HG03196 (cell line): ENCODE results near the gene KCTD12.
A peak's percentile ranks its signal among the peaks of the same experiment; 100 is the strongest.
"Not testable (repeated sequence)": the region's sequence is repeated elsewhere in the genome, so short reads cannot be mapped to it uniquely, and the experiment has no call there.

Source experiments
- ATAC-seq: cut with Tn5 transposase; IDR thresholded peaks from one replicate; pipeline ENCODE4 v1.9.1; 2021; ENCODE audit not compliant: unreplicated experiment

Gene KCTD12

GRCh38 chr13:76886292-76887075, at the start of gene KCTD12:
TSS of gene KCTD12 (minus strand) at chr13:76886405. CDS start at chr13:76886148, 257 bp downstream.
- peak; percentile 67 for ATAC-seq

GRCh38 chr13:76934671-76935070, 48.5 kb upstream of the KCTD12 start:
- ATAC-seq: no peak

- ATAC-seq: no peak
Measured at GRCh38 chr13:76932076-76932475, 45.9 kb upstream of the KCTD12 start.

- no peak for ATAC-seq
Measured at GRCh38 chr13:76929851-76930374, 43.7 kb upstream of the KCTD12 start.

- no peak for ATAC-seq
Measured at GRCh38 chr13:76929320-76929719, 43.1 kb upstream of the KCTD12 start.

GRCh38 chr13:76928456-76928855, 42.3 kb upstream of the KCTD12 start:
- no peak for ATAC-seq

GRCh38 chr13:76927955-76928354, 41.8 kb upstream of the KCTD12 start:
- ATAC-seq: no peak

- ATAC-seq: no peak
Measured at GRCh38 chr13:76925115-76925514, 38.9 kb upstream of the KCTD12 start.

GRCh38 chr13:76921516-76921915, 35.3 kb upstream of the KCTD12 start:
- ATAC-seq: no peak

- not testable (repeated sequence) for ATAC-seq
Measured at GRCh38 chr13:76917755-76918481, 31.7 kb upstream of the KCTD12 start.

- ATAC-seq: no peak
Measured at GRCh38 chr13:76917095-76917494, 30.9 kb upstream of the KCTD12 start.

GRCh38 chr13:76913898-76914297, 27.7 kb upstream of the KCTD12 start:
- ATAC-seq: no peak

GRCh38 chr13:76912476-76912875, 26.3 kb upstream of the KCTD12 start:
- no peak for ATAC-seq

- no peak for ATAC-seq
Measured at GRCh38 chr13:76904507-76904906, 18.3 kb upstream of the KCTD12 start.

- peak; percentile 93 for ATAC-seq
Measured at GRCh38 chr13:76903544-76904162, 17.4 kb upstream of the KCTD12 start.

GRCh38 chr13:76899066-76899465, 12.9 kb upstream of the KCTD12 start:
- ATAC-seq: not testable (repeated sequence)

GRCh38 chr13:76897171-76897570, 11.0 kb upstream of the KCTD12 start:
- ATAC-seq: not testable (repeated sequence)

- peak; percentile 73 for ATAC-seq
Measured at GRCh38 chr13:76894401-76895110, 8.4 kb upstream of the KCTD12 start.

- peak; percentile 41 for ATAC-seq
Measured at GRCh38 chr13:76892488-76892887, 6.3 kb upstream of the KCTD12 start.

- no peak for ATAC-seq
Measured at GRCh38 chr13:76890021-76890420, 3.8 kb upstream of the KCTD12 start.

GRCh38 chr13:76889254-76889653, 3.0 kb upstream of the KCTD12 start:
- no peak for ATAC-seq
